ENCODE measurements around the gene EXOC3. TPM values are rescaled to one million over a fixed set of nuclear protein-coding genes. Genes with fewer than 3 reads are reported as not detected.

EXOC3 gene
- total RNA-seq, 1 experiment from 2014 or later: 155 TPM

GRCh38 chr5:514101-514485 is 71.1 kb downstream of the EXOC3 start:
- no peaks in the 10 kb centered on the region for H3K9me2 ChIP-seq (ENCODE audit: insufficient read depth)
- DNase-seq: no peak
- no peaks in the 10 kb centered on the region for H3K79me2 ChIP-seq (ENCODE audit: low read depth)
- no peaks in the 10 kb centered on the region for H4K20me1 ChIP-seq (ENCODE audit: insufficient read depth)
- no peaks in the 10 kb centered on the region for H3F3A ChIP-seq (ENCODE audit: insufficient read depth, low read depth)
- H3K27me3 ChIP-seq (ENCODE audit: insufficient read depth, low read depth): peaks cover 94% of the 10 kb centered on the region
- no peak overlapping the region for H2AFZ ChIP-seq
- H3K36me3 ChIP-seq (ENCODE audit: low read depth): no peaks in the 10 kb centered on the region
- no peak overlapping the region for H3K27ac ChIP-seq
- H3K4me1 ChIP-seq (replicated peaks; ENCODE audit: insufficient read depth): no peaks in the 10 kb centered on the region
- no peaks in the 10 kb centered on the region for H3K9me3 ChIP-seq (ENCODE audit: insufficient read depth, low read depth)
- BruUV-seq (replicated peaks): no TSS peak
- POLR2A ChIA-PET (ENCODE audit: unreplicated experiment): interaction anchor here (0.6 kb wide), 1 partner anchor 323 kb away, joined by 9 read pairs; the partner anchor contains the start of gene LRRC14B
- intact Hi-C loops (cut with micrococcal nuclease; ENCODE audit: unreplicated experiment): no loop called here
- CTCF ChIA-PET: no interaction called here
- H3K4me2 ChIP-seq: no peak overlapping the region
- no peak overlapping the region for H3K4me3 ChIP-seq
- TF ChIP-seq EZH2 (IDR thresholded peaks at IDR 0.05; ENCODE audit: low read depth): no peak
- no peak for TF ChIP-seq CTCF (conservative IDR thresholded peaks at IDR 0.05)

GRCh38 chr5:514673-515072 is 71.7 kb downstream of the EXOC3 start:
- H3K27me3 ChIP-seq (ENCODE audit: insufficient read depth, low read depth): peaks cover 96% of the 10 kb centered on the region

GRCh38 chr5:515273-515836 is 72.4 kb downstream of the EXOC3 start:
- Histone ChIP-seq H3K9me3 (ENCODE audit: insufficient read depth, low read depth) (no peaks in the 10 kb centered on the region), H4K20me1 (ENCODE audit: insufficient read depth) (no peaks in the 10 kb centered on the region), H3K4me2 (no peak overlapping the region), H3K9me2 (ENCODE audit: insufficient read depth) (no peaks in the 10 kb centered on the region), H3K4me3 (no peak overlapping the region), H3K79me2 (ENCODE audit: low read depth) (no peaks in the 10 kb centered on the region), H3K27ac (no peak overlapping the region), H2AFZ (no peak overlapping the region), H3K36me3 (ENCODE audit: low read depth) (no peaks in the 10 kb centered on the region), H3K4me1 (replicated peaks; ENCODE audit: insufficient read depth) (no peaks in the 10 kb centered on the region), H3F3A (ENCODE audit: insufficient read depth, low read depth) (no peaks in the 10 kb centered on the region), H3K27me3 (ENCODE audit: insufficient read depth, low read depth) (peaks cover 96% of the 10 kb centered on the region)
- intact Hi-C loops (cut with micrococcal nuclease; ENCODE audit: unreplicated experiment): no loop called here
- POLR2A ChIA-PET (ENCODE audit: unreplicated experiment): interaction anchor here (0.6 kb wide), 1 partner anchor 8 kb away, joined by 3 read pairs; no protein-coding TSS in a partner anchor
- DNase-seq: no peak
- CTCF ChIA-PET: no interaction called here
- BruUV-seq (replicated peaks): no TSS peak
- no peak for TF ChIP-seq EZH2 (IDR thresholded peaks at IDR 0.05; ENCODE audit: low read depth)
- no peak for TF ChIP-seq CTCF (conservative IDR thresholded peaks at IDR 0.05)

More at GRCh38 chr5:514673-515072, 71.7 kb downstream of the EXOC3 start:
- Histone ChIP-seq H3K9me3 (ENCODE audit: insufficient read depth, low read depth) (no peaks in the 10 kb centered on the region), H2AFZ (no peak overlapping the region), H3K27ac (no peak overlapping the region), H3K79me2 (ENCODE audit: low read depth) (no peaks in the 10 kb centered on the region), H3K4me1 (replicated peaks; ENCODE audit: insufficient read depth) (no peaks in the 10 kb centered on the region), H3K9me2 (ENCODE audit: insufficient read depth) (no peaks in the 10 kb centered on the region), H4K20me1 (ENCODE audit: insufficient read depth) (no peaks in the 10 kb centered on the region), H3K36me3 (ENCODE audit: low read depth) (no peaks in the 10 kb centered on the region), H3F3A (ENCODE audit: insufficient read depth, low read depth) (no peaks in the 10 kb centered on the region), H3K4me3 (no peak overlapping the region), H3K4me2 (no peak overlapping the region)
- BruUV-seq (replicated peaks): no TSS peak
- TF ChIP-seq CTCF (conservative IDR thresholded peaks at IDR 0.05) (no peak), EZH2 (IDR thresholded peaks at IDR 0.05; ENCODE audit: low read depth) (no peak)
- ChIA-PET CTCF (no interaction called here), POLR2A (ENCODE audit: unreplicated experiment) (interaction anchor here (0.6 kb wide), 1 partner anchor 9 kb away, joined by 3 read pairs; no protein-coding TSS in a partner anchor)
- intact Hi-C loops (cut with micrococcal nuclease; ENCODE audit: unreplicated experiment): no loop called here
- no peak for DNase-seq

Data from PC-9 (cell line).